MM.1S (cell line): Measurements from ENCODE around the gene RLN3.

Experiments used
- CTCF ChIP-seq: fragments of 300-600 bp; sonication (generic); IDR thresholded peaks from 2 replicates; pipeline ENCODE4 v1.5.1; 2016; ENCODE audit warnings: antibody characterized with exemption, low read length, mixed read lengths
- EZH2 ChIP-seq: fragments of 300-600 bp; sonication (generic); optimal IDR thresholded peaks from 2 replicates; pipeline ENCODE3; 2017; ENCODE audit warnings: low read depth, mild to moderate bottlenecking, antibody characterized with exemption, low read length, mixed read lengths

DNA sequence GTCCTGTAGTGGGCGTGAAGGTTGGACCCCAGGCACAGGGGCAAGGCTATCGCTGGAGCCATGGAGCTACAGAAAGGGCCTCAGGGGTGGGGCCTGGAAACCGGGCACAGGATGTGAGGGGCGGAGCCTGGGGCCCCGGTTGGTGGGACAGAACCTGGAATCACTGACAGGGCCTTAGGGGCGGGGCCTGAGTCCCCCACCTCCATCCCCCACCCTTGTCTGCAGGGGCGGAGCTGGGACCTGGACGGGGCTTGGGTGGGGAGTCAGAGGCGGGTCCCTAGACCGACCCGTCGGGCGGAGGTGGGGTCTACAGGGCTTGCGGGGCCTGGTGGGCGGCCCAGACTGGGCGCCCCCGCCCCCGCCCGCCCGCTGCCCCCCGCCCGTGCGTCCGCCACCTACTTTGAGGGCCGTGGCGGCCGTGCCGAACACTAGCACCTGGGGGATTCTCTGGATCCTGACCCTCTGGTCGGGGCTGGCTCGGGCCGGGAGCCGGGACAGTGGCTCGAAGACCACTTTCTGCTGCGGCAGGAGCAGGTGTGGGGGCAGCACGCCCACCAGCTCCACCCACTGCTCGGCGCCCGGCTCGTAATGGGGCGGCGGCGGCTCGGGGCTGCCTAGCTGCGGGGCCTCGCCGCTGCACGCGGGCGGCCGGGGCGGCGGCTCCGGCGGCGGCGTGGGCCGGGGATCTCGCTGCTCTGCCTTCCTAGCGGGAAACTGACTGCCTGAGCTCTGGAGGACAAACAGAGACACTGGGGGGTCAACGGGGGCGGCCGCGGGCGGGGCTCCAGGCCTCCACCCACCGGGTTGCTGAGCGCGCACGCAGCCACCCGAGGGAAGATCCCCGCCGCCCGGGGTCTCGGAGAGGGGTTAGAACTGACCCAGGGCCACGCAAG is 49.4 kb upstream of the RLN3 start:
- TF ChIP-seq EZH2 (no peak), CTCF (no peak)
